Left cardiac atrium (tissue), 4 donors: Measurements from ENCODE around the gene MYL1. TPM values are rescaled to one million over a fixed set of nuclear protein-coding genes. Genes with fewer than 3 reads are reported as not detected.

Source experiments
- ATAC-seq, 2 donors: fragments of 200-7000 bp; cut with Tn5 transposase; one replicate each; pipeline ENCODE4 v1.9.1; 2020; ENCODE audit warnings: mild to moderate bottlenecking in 2 of 2, moderate library complexity in 2 of 2
- DNase-seq: peaks from one replicate; pipeline ENCODE4 v3.0.0-alpha.2; 2020
- intact Hi-C, 2 donors: fragments of 100-400 bp; cut with DNase I; formaldehyde crosslinking; loops; one replicate each; pipeline versions ENCODE4 v1.14.1 to v1.15.1; 2022 to 2023
- long read RNA-seq: library from polyadenylated mRNA; unstranded; transcript quantifications from one replicate; pipeline ENCODE4 v2.0.0, GENCODE V29; 2021
- total RNA-seq, 2 donors: library from RNA; stranded (reverse); fragmentation: NEBNext Ultra II Directional; extraction: Animal tissue kit (Norgen Biotek cat#: 25700); gene quantifications; one replicate each; pipeline ENCODE4 v1.2.1, GENCODE V29; 2021
- donor health status: DM: no; HTN: yes; CAD: no.
- donor health status: DM: no; HTN: yes; CAD: no; lungs with severe emphysema.
- donor health status: DM: yes; HTN: yes; CAD: no.
- donor health status: Dilated cardiomyopathy.

Gene MYL1
- total RNA-seq: not detected
- long read RNA-seq: 0 reads

DNA sequence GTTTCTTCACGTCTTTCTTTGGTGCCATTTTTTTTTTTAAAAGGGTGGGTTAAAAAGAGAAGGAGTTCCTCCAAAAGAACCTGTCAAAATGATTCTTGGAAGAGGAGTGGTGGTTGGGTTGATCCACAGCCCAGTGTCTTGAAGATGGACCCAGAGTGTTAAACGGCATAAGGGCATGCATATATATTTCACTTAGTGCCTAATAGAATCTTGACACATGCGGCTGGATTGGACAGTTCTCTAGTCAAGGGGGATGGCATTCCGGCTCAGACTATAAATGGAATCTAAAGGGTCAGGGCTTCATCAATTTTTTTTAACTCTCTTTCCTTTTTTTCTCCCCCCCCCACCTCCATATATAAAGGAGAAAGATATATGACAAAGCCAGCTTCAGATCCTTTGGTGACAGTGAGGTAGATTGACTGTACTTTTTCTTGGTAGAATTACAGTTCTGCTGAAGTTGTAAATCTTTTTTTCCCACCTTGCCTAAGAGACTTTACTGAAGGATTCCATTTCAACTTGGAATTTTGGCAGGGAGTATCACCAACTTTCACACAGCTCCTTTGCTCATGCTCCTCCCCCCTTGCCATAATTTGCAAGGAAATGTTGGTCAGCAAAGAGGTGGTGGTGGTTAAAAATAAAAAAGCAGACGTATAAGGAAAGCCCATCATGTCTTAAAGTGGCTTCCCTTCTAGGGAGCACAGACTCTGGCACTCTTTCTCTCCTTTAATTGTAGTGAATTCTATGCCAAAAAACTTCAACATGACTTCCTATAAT is at the start of gene MYL1:
Gene MYL1 (minus strand): TSS at position 160 of the 774 bp plus-strand sequence. CDS start 132 bp downstream, at position 28.
- DNase-seq: no peak
- no peak for ATAC-seq
- intact Hi-C loops: no loop called here

GRCh38 chr2:210363876-210364275 is 48.9 kb upstream of the MYL1 start:
- ATAC-seq (no peak), DNase-seq (no peak)
- intact Hi-C loops: no loop called here

- intact Hi-C loops: no loop called here
- ATAC-seq (no peak), DNase-seq (no peak)
Measured at GRCh38 chr2:210363261-210363660, 48.3 kb upstream of the MYL1 start.

DNA sequence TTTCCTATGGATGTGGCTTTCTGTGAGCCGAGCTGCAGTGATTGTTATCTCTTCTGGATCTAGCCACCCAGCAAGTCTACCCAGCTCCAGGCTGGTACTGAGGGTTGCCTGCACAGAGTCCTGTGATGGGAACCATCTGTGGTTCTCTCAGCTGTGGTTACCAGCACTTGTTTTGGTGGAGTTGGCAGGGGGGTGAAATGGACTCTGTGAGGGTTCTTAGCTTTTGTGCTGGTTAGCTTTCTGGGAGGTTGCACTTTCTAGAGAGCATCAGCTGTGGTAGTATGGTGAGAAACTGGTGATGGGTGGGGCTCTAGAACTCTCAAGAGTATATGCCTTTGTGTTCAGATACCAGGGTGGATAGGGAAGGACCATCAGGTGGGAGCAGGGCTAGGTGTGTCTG is 45.4 kb upstream of the MYL1 start:
- ATAC-seq (no peak), DNase-seq (no peak)
- intact Hi-C loops: no loop called here

DNA sequence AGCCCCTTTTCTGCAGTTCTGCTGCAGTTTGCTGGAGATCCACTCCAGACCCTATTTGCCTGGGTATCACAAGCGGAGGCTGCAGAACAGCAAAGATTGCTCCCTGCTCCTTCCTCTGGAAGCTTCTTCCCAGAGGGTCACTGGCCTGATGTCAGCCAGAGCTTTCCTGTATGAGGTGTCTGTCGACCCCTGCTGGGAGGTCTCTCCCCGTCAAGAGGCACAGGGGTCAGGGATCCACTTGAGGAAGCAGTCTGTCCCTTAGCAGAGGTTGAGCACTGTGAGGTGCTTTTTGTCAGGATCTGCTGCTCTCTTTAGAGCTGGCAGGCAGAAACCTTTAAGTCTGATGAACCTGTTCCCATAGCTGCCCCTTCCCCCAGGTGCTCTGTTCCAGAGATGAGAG is 42.0 kb upstream of the MYL1 start:
- no peak for ATAC-seq
- intact Hi-C loops: no loop called here
- DNase-seq: no peak

DNA sequence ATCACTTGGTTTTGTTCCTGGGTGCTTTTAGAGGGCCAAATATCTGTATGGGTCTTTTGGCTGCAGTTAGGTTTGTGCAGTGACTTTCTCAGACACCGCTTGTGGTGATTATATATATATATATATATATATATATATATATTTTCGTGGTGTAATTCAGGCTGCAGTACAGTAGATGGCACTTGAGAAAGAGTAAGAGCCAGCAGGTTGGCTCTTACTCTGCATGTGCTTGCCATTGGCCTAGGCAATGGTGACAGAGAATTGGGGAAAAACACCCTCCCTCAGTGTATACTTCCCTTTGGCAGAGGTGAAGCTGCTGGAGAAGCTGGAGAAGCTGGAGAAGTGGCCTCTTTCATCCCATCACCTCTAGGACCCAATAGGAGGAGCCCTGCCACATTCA is 22.2 kb upstream of the MYL1 start:
- ATAC-seq (no peak), DNase-seq (no peak)
- intact Hi-C loops: no loop called here

- no peak for ATAC-seq
- DNase-seq: no peak
- intact Hi-C loops: no loop called here
Measured at GRCh38 chr2:210324906-210325305, 9.9 kb upstream of the MYL1 start.

DNA sequence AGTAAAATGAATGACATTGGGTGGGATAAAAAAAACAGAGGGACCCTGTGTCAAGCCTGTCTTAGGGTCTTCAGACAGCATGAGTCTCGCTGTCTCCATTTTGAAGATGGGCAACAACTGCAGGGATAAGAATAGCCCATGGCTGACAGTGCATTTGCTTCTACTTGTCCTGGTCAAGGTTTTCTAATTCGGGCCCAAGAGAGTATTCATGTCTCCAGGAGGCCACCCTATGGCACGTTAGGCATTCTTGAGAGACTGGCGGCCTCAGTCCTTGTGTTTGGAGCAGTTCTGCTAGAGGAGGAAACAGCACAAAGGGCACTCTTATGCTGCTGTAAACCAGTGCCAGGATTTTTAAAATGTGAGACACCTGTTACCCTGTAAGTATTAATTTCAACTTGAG is 9.5 kb upstream of the MYL1 start:
- no peak for DNase-seq
- intact Hi-C loops: no loop called here
- ATAC-seq: no peak

DNA sequence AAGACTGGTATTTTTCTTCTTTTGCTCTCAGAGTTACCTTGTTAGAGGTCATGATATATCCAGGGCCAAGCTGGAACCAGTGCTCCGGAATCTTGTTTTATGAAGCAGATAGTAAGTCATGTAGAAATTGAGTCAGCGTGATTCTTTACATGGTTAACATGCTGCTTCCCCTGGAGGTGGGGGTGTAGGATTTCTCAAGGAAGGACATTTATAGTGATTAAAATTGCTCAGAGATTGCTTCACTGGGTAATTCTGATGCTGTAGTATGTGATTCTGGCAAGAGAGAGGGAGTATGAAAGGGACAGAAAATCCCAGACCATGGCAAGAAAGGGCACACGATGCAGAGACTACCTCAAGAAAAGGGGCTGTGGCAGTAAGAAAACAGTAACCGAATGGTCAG is 8.0 kb upstream of the MYL1 start:
- DNase-seq: no peak
- no peak for ATAC-seq
- intact Hi-C loops: no loop called here

DNA sequence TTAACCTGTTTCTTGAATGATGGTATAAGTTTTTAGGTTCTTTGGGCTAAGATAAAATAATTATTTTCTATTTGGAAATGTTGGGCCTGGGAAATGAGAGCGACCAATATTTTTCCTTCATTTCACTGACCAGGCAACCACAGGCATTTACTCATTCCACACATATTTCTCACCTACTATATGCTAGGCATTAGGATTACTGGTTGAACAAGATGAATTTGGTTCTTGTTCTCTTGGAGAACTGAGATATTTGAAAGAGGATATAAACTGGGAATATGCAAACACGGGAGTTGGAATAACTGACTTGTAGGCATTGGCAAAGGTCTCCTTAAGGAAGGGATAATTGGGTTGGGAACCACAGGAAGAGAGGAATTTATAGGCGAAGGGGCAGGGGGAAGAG is 3.9 kb upstream of the MYL1 start:
- intact Hi-C loops: no loop called here
- DNase-seq: no peak
- ATAC-seq: no peak

- no peak for DNase-seq
- intact Hi-C loops: no loop called here
- ATAC-seq: no peak
Measured at GRCh38 chr2:210318486-210318885, 3.5 kb upstream of the MYL1 start.

- DNase-seq (no peak), ATAC-seq (no peak)
- intact Hi-C loops: no loop called here
Measured at GRCh38 chr2:210310550-210310949, 4.4 kb downstream of the MYL1 start.

GRCh38 chr2:210309548-210310233 is 5.3 kb downstream of the MYL1 start:
- DNase-seq (no peak), ATAC-seq (no peak)
- intact Hi-C loops: no loop called here

GRCh38 chr2:210303498-210303897 is 11.5 kb downstream of the MYL1 start:
- no peak for ATAC-seq
- DNase-seq: no peak

DNA sequence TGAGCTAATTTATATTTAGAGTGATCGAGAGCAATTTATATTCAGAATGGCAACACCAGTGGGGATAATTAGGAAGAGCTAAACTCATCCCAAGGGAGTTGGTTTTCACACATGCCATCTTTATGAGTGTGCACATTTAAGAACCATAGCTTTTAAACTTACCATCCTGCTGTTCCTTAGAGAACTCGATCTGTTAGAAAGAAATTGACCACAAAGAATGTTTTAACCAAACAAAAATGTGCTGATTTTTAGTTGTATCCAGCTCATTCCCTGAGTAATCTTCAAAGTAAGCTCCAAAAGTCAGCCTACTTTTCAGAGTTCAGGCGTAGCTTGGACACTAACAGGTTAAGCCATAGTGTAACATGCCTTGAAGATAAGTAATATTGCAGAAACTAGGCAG is 12.6 kb downstream of the MYL1 start:
- DNase-seq (no peak), ATAC-seq (no peak)
- intact Hi-C loops: no loop called here

More at GRCh38 chr2:210303498-210303897, 11.5 kb downstream of the MYL1 start:
- intact Hi-C loops: no loop called here

GRCh38 chr2:210299866-210300373 is 15.1 kb downstream of the MYL1 start:
- ATAC-seq (no peak), DNase-seq (no peak)
- intact Hi-C loops: no loop called here

DNA sequence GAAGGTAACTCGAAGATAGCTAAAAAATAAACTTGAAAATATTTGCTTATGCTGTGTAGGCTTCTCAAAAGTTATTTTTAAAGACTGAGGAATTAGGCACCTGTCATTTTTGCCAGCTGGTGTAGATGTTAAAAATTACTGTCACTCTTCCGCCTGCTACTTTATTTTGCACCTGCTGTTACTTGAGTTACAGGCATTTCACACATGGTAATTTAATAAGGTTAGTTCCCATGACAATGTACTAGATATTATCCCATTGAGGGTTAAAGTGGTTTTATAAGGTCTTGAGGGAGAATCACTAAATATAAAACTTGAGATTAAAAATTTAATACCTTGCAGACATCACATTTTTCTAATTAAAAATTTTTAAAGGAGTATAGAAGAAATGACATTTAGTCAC is 26.6 kb downstream of the MYL1 start:
- intact Hi-C loops: no loop called here
- ATAC-seq (no peak), DNase-seq (no peak)

GRCh38 chr2:210287301-210287700 is 27.7 kb downstream of the MYL1 start:
- ATAC-seq (no peak), DNase-seq (no peak)
- intact Hi-C loops: no loop called here

DNA sequence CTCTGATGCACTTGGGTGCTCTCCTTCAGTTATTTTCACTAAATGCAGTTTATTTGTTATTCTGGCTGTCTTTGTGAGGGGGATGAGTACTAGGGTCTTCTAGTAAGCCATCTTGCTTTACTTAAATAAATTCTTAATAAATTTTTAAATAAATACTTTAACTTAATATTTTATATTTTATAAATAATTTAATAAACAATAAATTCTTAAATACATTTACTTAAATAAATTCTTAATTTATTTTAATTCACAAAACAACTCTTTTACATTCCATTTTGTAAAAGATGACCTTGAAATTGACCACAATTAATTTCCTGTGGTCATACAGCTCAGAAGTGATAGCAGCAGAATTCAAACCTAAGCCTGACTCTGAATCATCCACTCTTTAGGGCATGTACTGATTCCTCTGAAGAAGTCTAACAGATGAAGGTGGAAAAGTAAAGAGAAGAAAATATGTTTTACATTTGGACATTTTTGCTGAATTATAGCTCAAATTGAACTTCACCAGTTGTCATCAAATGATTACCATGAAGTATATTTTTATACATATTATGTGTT is 28.8 kb downstream of the MYL1 start:
- DNase-seq (no peak), ATAC-seq (no peak)
- intact Hi-C loops: no loop called here

DNA sequence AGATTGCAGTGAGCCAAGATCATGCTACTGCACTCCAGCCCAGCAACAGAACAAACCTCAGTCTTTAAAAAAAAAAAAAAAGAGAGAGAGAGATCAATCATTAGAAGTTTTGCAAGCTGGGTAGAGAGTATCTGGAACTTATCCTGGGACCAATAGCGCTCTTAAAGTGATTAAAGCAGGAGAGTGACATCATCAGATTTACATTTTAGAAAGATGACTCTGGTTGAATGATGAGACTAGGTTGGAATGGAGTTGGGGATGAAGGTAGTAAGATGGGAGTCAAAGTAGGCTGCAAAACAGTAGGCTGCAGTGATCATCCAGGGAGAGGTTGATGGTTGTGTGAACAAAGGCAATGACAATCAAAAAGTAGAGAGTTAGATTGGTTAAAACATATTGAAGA is 37.8 kb downstream of the MYL1 start:
- intact Hi-C loops: no loop called here
- DNase-seq: no peak
- ATAC-seq: no peak

DNA sequence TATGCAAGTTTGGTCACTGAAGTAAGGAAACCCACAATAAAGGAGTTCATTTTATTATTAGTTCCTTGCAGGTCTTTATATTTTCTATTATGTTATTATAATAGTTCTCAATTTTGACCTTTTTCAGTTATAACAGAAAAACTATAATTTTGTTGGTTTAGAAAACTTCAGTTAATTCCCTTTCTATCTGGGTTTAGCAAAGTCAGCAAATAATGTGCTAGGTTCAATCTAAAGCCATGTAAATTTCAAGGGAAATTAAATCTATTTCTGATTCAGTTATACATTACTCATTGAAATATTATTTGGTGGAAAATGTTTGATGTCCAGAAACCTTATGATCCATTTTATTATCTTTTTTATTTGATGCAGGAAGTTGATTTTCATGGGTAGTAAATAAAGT is 43.7 kb downstream of the MYL1 start:
- DNase-seq (no peak), ATAC-seq (no peak)
- intact Hi-C loops: no loop called here
